GM20000 (cell line): ENCODE measurements around the gene XPO4.

Experiments
- DNase-seq: peaks from one replicate; pipeline ENCODE4 v3.0.0; 2012; ENCODE audit warnings: low spot score
- TF ChIP-seq, protein P1 (sequence below): IDR thresholded peaks from 2 replicates; pipeline ENCODE4 v1.5.1; 2012; ENCODE audit warnings: mild to moderate bottlenecking, control low read depth; ENCODE audit errors: extremely low read depth, missing control alignments

XPO4 gene

DNA sequence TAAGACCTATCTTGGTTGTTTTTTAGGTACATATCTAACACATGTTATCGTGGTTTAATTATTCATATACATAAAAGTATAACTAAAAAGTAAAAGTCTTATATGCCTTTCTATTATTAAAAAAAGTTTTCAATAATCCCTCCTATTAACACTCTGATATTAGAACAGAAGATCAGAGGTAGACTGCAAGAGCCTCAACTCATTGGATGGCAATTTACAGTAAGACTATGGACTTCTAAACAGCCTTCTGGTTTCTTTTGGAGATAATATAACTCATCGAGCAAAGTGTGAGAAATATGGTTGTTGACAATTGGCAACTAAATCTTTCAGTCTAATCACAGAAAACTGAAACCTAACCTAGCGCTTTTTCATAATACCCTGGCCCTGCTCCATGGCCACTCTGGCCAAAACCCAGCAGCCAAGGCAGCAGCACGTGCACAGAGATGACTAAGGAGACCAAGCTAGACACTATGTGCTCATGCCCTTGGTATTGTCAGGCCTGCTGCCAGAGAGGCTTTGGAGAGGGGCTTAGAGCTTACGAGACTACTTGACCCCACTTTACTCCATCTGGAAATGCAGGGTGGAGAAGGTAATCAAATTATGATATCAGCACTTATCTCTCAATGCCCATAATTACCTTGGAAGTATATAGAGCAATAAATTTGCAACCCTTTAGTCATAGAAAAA lies 88.2 kb downstream of the XPO4 start:
- DNase-seq: no peak
- TF ChIP-seq, protein P1, sequence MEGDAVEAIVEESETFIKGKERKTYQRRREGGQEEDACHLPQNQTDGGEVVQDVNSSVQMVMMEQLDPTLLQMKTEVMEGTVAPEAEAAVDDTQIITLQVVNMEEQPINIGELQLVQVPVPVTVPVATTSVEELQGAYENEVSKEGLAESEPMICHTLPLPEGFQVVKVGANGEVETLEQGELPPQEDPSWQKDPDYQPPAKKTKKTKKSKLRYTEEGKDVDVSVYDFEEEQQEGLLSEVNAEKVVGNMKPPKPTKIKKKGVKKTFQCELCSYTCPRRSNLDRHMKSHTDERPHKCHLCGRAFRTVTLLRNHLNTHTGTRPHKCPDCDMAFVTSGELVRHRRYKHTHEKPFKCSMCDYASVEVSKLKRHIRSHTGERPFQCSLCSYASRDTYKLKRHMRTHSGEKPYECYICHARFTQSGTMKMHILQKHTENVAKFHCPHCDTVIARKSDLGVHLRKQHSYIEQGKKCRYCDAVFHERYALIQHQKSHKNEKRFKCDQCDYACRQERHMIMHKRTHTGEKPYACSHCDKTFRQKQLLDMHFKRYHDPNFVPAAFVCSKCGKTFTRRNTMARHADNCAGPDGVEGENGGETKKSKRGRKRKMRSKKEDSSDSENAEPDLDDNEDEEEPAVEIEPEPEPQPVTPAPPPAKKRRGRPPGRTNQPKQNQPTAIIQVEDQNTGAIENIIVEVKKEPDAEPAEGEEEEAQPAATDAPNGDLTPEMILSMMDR: no peak

DNA sequence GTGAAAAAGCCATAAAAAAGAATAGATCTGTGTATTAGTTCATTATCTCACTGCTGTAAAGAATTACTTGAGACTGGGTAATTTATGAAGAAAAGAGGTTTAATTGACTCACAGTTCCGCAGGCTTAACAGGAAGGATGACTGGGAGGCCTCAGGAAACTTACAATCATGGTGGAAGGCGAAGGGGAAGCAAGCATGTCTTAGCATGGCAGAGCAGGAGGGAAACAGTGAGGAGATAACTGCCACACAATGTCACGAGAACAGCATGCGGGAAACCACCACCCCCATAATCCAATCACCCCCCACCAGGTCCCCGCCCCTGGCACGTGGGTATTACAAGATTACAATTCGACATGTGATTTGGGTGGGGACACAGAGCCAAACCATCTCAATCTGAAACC lies 89.7 kb downstream of the XPO4 start:
- no peak for DNase-seq
- TF ChIP-seq, protein P1: no peak

DNA sequence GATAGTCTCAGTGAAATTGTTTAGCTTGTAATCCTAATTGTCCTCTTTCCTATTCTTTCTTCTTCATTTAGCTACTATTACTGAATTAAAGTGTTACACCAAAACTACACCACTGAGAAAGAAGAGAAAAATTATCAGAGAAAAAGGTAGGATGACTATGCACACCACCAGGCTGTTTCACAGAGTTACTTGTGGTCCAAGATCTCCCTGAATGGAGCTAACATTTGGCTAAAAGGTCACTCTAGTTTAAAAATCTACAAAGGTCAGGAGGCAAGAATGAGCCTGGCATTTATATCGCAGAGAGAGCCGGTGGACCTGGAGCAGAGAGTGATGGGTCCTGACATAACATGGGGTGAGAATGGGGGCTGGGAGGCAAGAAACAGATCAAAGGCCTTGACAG lies 91.7 kb downstream of the XPO4 start:
- DNase-seq: no peak

DNA sequence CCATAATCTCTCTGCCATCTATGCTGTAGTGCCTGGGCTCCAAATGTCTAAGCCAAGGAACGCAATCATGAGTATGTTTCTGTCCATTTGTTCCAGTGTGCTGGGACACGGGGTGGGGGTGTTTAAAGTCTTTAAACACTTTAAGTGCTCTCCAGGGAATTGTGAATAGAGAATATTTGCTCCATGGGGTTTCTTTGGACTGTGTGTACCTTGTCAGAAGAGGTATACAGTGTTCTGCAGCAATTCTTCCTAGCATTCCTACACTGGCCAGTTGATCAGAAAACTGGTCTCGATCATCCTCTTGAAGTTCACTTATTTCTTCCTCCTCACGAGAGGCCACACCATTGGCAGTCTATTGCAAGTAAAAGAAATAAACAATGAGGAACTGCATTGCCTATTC lies 93.7 kb downstream of the XPO4 start:
- no peak for DNase-seq
- TF ChIP-seq, protein P1: no peak

More for the DNA sequence above, 91.7 kb downstream of the XPO4 start:
- TF ChIP-seq, protein P1: no peak

DNA sequence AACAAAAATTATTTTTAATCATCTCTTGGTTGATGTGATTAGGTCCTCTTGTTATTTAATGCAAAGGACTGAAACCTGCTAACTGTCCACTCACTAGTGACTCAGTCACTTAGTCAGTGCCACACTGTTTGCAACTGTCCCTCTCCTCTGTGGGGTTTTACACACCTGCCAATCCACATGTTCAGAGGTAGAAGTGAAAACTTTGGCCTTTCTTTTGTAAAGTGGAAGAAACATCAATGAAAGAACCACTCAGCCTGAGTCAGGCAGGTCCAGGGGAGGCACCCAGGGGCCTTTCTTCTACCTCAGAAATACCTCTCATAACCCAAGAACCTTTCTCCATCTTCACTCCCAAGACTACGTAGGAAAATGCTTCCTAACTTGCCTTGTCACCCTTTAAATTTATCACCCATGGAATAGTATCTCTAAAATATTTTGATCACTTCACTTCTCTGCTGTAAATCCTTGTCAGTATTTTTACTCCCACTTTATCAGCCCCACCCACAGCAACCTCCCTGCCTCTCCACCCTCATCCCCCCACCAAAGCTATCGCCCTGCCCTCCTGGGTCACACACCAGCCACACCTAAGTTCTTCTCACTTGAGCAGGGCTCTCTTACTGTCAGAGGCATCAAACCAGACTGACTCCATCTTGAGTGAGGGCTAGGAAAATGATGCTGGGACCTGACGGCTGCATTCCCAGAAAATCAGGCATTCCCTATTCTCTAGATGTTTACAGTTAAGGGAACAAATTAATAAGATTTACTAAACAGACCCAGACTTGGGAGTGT lies 99.2 kb downstream of the XPO4 start:
- TF ChIP-seq, protein P1: no peak
- no peak for DNase-seq

DNA sequence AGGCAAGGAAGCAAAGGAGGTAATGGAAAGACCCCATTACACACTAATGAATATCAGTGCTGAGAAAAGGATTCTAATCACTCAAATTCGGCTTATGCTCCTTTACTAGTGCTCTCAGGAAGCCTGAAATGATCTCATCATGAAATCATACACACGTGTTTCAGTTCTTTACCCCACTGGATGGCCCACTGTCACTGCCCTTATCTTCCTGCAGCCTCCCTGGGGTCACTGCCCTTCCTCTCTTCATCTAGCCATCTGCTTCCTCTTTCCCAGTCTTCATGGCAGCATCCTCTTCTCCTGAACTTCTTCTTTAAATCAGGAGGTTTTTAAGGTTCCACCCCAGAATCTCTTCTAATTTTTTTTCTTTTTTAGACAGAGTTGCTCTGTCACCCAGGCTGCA lies 100.8 kb downstream of the XPO4 start:
- no peak for DNase-seq
- TF ChIP-seq, protein P1: no peak

DNA sequence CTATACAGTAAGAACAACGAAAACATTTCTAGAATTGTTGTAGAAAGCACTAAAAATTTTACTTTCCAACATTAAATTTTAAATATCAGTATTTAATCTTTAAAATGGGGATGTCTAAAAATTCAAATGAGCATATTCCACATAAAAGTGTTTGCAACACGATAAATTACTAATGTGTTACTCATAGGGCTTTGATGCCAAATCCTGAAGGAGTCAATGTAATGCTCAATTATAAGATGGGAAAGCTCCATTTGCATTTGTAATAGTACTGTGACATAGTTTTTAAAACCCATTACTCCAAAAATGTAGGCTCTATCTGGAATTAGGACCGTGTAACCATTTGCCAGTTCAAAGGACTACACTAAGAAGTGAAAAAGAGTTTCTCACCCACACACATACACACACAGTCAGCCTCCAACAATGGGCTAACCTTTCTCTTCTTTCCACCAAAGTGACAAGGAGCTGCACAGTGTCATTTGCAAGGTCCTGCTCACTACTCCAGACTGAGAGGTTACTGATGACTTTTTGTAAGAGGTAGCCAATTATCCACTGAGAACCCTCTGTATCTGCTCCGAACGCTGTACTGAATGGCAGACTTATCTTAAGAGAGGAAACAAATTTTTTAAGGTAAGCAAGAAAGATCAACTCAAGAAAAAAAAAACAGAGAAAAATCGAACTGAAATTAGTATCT lies 102.7 kb downstream of the XPO4 start:
- TF ChIP-seq, protein P1: no peak
- DNase-seq: no peak
